Measurements from ENCODE around the gene JPT1.

DNA sequence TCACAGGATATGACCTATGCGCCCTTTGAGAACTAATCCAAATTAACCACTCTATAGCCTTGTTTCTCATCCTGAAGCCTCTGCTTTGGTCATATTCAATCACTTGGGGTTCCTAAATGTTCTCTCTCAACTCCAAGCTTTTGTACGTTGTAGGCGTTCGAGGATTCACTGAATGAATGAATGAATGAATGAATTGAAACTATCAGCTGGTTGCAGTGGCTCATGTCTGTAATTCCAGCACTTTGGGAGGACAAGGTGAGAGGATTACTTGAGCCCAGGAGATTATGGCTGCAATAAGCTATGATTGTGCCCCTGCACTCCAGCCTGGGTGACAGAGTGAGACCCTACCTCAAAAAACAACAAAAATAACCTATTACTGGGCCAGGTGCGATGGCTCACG is 34.3 kb upstream of the JPT1 start:
- TF ChIP-seq POLR2AphosphoS5 (IDR thresholded peaks at IDR 0.05; ENCODE audit: low read depth) = no peak
- TF ChIP-seq, protein P1, sequence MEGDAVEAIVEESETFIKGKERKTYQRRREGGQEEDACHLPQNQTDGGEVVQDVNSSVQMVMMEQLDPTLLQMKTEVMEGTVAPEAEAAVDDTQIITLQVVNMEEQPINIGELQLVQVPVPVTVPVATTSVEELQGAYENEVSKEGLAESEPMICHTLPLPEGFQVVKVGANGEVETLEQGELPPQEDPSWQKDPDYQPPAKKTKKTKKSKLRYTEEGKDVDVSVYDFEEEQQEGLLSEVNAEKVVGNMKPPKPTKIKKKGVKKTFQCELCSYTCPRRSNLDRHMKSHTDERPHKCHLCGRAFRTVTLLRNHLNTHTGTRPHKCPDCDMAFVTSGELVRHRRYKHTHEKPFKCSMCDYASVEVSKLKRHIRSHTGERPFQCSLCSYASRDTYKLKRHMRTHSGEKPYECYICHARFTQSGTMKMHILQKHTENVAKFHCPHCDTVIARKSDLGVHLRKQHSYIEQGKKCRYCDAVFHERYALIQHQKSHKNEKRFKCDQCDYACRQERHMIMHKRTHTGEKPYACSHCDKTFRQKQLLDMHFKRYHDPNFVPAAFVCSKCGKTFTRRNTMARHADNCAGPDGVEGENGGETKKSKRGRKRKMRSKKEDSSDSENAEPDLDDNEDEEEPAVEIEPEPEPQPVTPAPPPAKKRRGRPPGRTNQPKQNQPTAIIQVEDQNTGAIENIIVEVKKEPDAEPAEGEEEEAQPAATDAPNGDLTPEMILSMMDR (IDR thresholded peaks at IDR 0.05; ENCODE audit: insufficient read depth, low read length) = no peak
- TF ChIP-seq, protein P2, sequence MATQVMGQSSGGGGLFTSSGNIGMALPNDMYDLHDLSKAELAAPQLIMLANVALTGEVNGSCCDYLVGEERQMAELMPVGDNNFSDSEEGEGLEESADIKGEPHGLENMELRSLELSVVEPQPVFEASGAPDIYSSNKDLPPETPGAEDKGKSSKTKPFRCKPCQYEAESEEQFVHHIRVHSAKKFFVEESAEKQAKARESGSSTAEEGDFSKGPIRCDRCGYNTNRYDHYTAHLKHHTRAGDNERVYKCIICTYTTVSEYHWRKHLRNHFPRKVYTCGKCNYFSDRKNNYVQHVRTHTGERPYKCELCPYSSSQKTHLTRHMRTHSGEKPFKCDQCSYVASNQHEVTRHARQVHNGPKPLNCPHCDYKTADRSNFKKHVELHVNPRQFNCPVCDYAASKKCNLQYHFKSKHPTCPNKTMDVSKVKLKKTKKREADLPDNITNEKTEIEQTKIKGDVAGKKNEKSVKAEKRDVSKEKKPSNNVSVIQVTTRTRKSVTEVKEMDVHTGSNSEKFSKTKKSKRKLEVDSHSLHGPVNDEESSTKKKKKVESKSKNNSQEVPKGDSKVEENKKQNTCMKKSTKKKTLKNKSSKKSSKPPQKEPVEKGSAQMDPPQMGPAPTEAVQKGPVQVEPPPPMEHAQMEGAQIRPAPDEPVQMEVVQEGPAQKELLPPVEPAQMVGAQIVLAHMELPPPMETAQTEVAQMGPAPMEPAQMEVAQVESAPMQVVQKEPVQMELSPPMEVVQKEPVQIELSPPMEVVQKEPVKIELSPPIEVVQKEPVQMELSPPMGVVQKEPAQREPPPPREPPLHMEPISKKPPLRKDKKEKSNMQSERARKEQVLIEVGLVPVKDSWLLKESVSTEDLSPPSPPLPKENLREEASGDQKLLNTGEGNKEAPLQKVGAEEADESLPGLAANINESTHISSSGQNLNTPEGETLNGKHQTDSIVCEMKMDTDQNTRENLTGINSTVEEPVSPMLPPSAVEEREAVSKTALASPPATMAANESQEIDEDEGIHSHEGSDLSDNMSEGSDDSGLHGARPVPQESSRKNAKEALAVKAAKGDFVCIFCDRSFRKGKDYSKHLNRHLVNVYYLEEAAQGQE (IDR thresholded peaks at IDR 0.05; ENCODE audit: insufficient replicate concordance, low read depth) = no peak
- TF ChIP-seq GABPA (IDR thresholded peaks at IDR 0.05; ENCODE audit: low read depth) = no peak
- TF ChIP-seq SPI1 (IDR thresholded peaks at IDR 0.05; ENCODE audit: borderline replicate concordance, low read depth) = no peak
